HepG2 (cell line): Measurements from ENCODE around the gene METTL22. TPM values are rescaled to one million over a fixed set of nuclear protein-coding genes. Genes with fewer than 3 reads are reported as not detected.
A peak's percentile ranks its signal among the peaks of the same experiment; 100 is the strongest.

Experiments used
- BHLHE40 ChIP-seq: IDR thresholded peaks from 2 replicates; pipeline ENCODE4 v1.6.1; 2011; ENCODE audit warnings: low read length, improper control_type of control experiment
- DZIP1 ChIP-seq: sonication (generic); formaldehyde crosslinking; IDR thresholded peaks from 2 replicates; pipeline ENCODE4 v1.5.0; 2020; ENCODE audit warnings: mild to moderate bottlenecking, missing genetic modification reagents
- MYPOP ChIP-seq: sonication (generic); formaldehyde crosslinking; IDR thresholded peaks from 2 replicates; pipeline ENCODE4 v1.8.1; 2023; ENCODE audit warnings: mild to moderate bottlenecking, moderate library complexity, missing genetic modification reagents
- SIN3A ChIP-seq: IDR thresholded peaks from 2 replicates; pipeline ENCODE4 v1.6.1; 2011; ENCODE audit warnings: low read depth, mild to moderate bottlenecking, control low read depth, low read length, borderline replicate concordance
- ZBTB2 ChIP-seq: sonication (generic); formaldehyde crosslinking; IDR thresholded peaks from 2 replicates; pipeline ENCODE4 v1.8.0; 2022; ENCODE audit warnings: low read depth, missing genetic modification reagents
- ZNF230 ChIP-seq: sonication (generic); formaldehyde crosslinking; IDR thresholded peaks from 2 replicates; pipeline ENCODE4 v1.4.0; 2020; ENCODE audit warnings: mild to moderate bottlenecking, missing genetic modification reagents
- ZNF605 ChIP-seq: sonication (generic); formaldehyde crosslinking; IDR thresholded peaks from 2 replicates; pipeline ENCODE4 v1.8.0; 2022; ENCODE audit warnings: mild to moderate bottlenecking, missing genetic modification reagents
- polyA plus RNA-seq, 8 experiments: library from polyadenylated mRNA; depleted of rRNA in 3 of 8; stranded (reverse) in 7 of 8; unstranded in 1 of 8; fragments of >200 nt; fragmentation: Illumina TruSeq in 4 of 8; extraction: Trizol in 4 of 8; gene quantifications; 2 replicates each; pipeline versions ENCODE4 v1.2.1 to v1.2.3, GENCODE V29; 2011 to 2016; ENCODE audit warnings: low read depth in 4 of 8, missing spikeins in 1 of 8, mixed read lengths in 1 of 8; ENCODE audit not compliant: insufficient read depth in 1 of 8
- total RNA-seq, 5 experiments: library from RNA; depleted of rRNA; stranded (reverse); fragments of >200 nt; fragmentation: Illumina TruSeq; extraction: Trizol; gene quantifications; 2 replicates each; pipeline ENCODE4 v1.2.3, GENCODE V29; 2016; ENCODE audit warnings: low read depth in 1 of 5

The METTL22 gene
- total and polyA plus RNA-seq, 2 of the 13 experiments (the other 11 are each of a cell fraction or from before 2014, with no cell fraction given) = 36.2 to 94.8 TPM

DNA sequence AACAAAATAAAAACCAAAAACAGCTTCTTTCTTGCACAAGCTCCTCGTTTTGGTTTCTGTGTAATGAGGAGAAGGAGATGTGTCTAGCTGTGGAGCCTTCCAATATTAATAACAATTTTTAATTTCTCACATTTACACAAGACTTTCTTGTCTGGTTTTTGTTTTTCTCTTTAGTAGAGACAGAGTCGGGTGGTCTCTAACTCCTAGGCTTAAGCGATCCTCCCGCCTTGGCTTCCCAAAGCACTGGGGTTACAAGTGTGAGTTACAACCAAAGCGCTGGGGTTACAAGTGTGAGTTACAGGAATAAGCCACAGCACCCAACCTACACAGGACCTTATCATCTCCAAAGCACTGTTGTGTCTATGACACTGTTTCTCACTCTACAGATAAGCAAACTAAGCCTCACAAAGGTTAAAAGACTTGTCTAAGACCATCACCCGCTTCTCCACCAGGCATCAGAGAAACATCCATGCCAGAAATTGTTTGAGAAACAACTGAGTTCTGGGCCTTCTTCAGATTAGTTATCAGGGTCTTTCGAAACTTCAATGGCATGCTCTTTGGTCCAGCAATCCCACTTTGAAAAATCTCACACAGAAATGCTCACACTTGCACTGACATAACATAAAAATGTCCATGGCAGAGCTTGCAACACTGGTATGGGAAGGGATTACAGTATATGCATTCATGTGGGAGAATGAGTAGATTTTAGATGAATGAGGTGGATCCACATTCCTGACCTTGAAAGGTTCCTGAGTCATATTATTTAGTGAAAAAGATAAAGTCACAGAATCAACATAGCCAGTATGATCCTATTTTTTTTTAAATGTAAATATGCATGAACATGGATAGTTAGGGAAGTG is 56.8 kb downstream of the METTL22 start (continued):
- TF ChIP-seq ZNF230 (CRISPR knock-in tag) (no peak), DZIP1 (no peak), MYPOP (CRISPR knock-in tag) (peak; percentile 56; the same call in 1 of the 2 replicates), ZNF605 (CRISPR knock-in tag) (peak; percentile 61; the same call in 1 of the 2 replicates), SIN3A (no peak), ZBTB2 (CRISPR knock-in tag) (no peak), BHLHE40 (peak; percentile 43; the same call in 1 of the 2 replicates)
